ENCODE measurements around the gene CBL.
A peak's percentile ranks its signal among the peaks of the same experiment; 100 is the strongest.

CBL gene

GRCh38 chr11:119337581-119338317, 131.6 kb downstream of the CBL start:
- H3K36me3 ChIP-seq (ENCODE audit: insufficient read depth, low read length) = no peaks in the 10 kb centered on the region
- peak overlapping the region; percentile 65 for H3K9ac ChIP-seq (ENCODE audit: low read depth, low read length)
- H3K9me3 ChIP-seq (ENCODE audit: control insufficient read depth, insufficient read depth, low read length) = no peaks in the 10 kb centered on the region
- H3K4me1 ChIP-seq (ENCODE audit: insufficient read depth, low read length) = peaks cover 22% of the 10 kb centered on the region

GRCh38 chr11:119338318-119338890, 132.3 kb downstream of the CBL start:
- Histone ChIP-seq H3K4me1 (ENCODE audit: insufficient read depth, low read length) (peaks cover 22% of the 10 kb centered on the region; the same call in 1 of the 2 replicates), H3K9me3 (ENCODE audit: control insufficient read depth, insufficient read depth, low read length) (no peaks in the 10 kb centered on the region), H3K36me3 (ENCODE audit: insufficient read depth, low read length) (no peaks in the 10 kb centered on the region), H3K9ac (ENCODE audit: low read depth, low read length) (peak overlapping the region; percentile 65; the same call in 1 of the 2 replicates)

GRCh38 chr11:119338965-119339588, 132.9 kb downstream of the CBL start:
- Histone ChIP-seq H3K9ac (ENCODE audit: low read depth, low read length) (peak overlapping the region; percentile 65), H3K4me1 (ENCODE audit: insufficient read depth, low read length) (peaks cover 22% of the 10 kb centered on the region; the same call in 1 of the 2 replicates), H3K36me3 (ENCODE audit: insufficient read depth, low read length) (no peaks in the 10 kb centered on the region), H3K9me3 (ENCODE audit: control insufficient read depth, insufficient read depth, low read length) (no peaks in the 10 kb centered on the region)

- H3K36me3 ChIP-seq (ENCODE audit: insufficient read depth, low read length) = no peaks in the 10 kb centered on the region
- H3K9me3 ChIP-seq (ENCODE audit: control insufficient read depth, insufficient read depth, low read length) = no peaks in the 10 kb centered on the region
- peaks cover 22% of the 10 kb centered on the region; the same call in 1 of the 2 replicates for H3K4me1 ChIP-seq (ENCODE audit: insufficient read depth, low read length)
- peak overlapping the region; percentile 65 for H3K9ac ChIP-seq (ENCODE audit: low read depth, low read length)
Observed at GRCh38 chr11:119339589-119340334, 133.6 kb downstream of the CBL start.

GRCh38 chr11:119340335-119341221, 134.4 kb downstream of the CBL start, which contains the start of gene C1QTNF5:
TSS of gene C1QTNF5 (minus strand) at chr11:119340883. CDS start at chr11:119340397, 486 bp downstream.
- no peaks in the 10 kb centered on the region for H3K36me3 ChIP-seq (ENCODE audit: insufficient read depth, low read length)
- H3K9ac ChIP-seq (ENCODE audit: low read depth, low read length) = peak within 1 kb of the TSS; percentile 65
- H3K4me1 ChIP-seq (ENCODE audit: insufficient read depth, low read length) = peaks cover 19% of the 10 kb centered on the region; the same call in 1 of the 2 replicates
- no peaks in the 10 kb centered on the region for H3K9me3 ChIP-seq (ENCODE audit: control insufficient read depth, insufficient read depth, low read length)

- H3K9ac ChIP-seq (ENCODE audit: low read depth, low read length) = peak overlapping the region; percentile 65; the same call in 1 of the 2 replicates
- H3K36me3 ChIP-seq (ENCODE audit: insufficient read depth, low read length) = no peaks in the 10 kb centered on the region
- H3K4me1 ChIP-seq (ENCODE audit: insufficient read depth, low read length) = peaks cover 19% of the 10 kb centered on the region; the same call in 1 of the 2 replicates
- H3K9me3 ChIP-seq (ENCODE audit: control insufficient read depth, insufficient read depth, low read length) = no peaks in the 10 kb centered on the region
Observed at GRCh38 chr11:119341222-119342022, 135.3 kb downstream of the CBL start.

GRCh38 chr11:119342023-119342300, 135.8 kb downstream of the CBL start:
- Histone ChIP-seq H3K9ac (ENCODE audit: low read depth, low read length) (no peak overlapping the region), H3K36me3 (ENCODE audit: insufficient read depth, low read length) (no peaks in the 10 kb centered on the region), H3K4me1 (ENCODE audit: insufficient read depth, low read length) (peaks cover 18% of the 10 kb centered on the region; the same call in 1 of the 2 replicates), H3K9me3 (ENCODE audit: control insufficient read depth, insufficient read depth, low read length) (no peaks in the 10 kb centered on the region)

- no peaks in the 10 kb centered on the region for H3K9me3 ChIP-seq (ENCODE audit: control insufficient read depth, insufficient read depth, low read length)
- H3K4me1 ChIP-seq (ENCODE audit: insufficient read depth, low read length) = peaks cover 13% of the 10 kb centered on the region; the same call in 1 of the 2 replicates
- H3K36me3 ChIP-seq (ENCODE audit: insufficient read depth, low read length) = no peaks in the 10 kb centered on the region
- no peak overlapping the region for H3K9ac ChIP-seq (ENCODE audit: low read depth, low read length)
Observed at GRCh38 chr11:119342362-119343130, 136.4 kb downstream of the CBL start.

GRCh38 chr11:119343726-119344125, 137.6 kb downstream of the CBL start:
- Histone ChIP-seq H3K9me3 (ENCODE audit: control insufficient read depth, insufficient read depth, low read length) (no peaks in the 10 kb centered on the region), H3K9ac (ENCODE audit: low read depth, low read length) (no peak overlapping the region), H3K36me3 (ENCODE audit: insufficient read depth, low read length) (no peaks in the 10 kb centered on the region), H3K4me1 (ENCODE audit: insufficient read depth, low read length) (peaks cover 10% of the 10 kb centered on the region; the same call in 1 of the 2 replicates)

- Histone ChIP-seq H3K9me3 (ENCODE audit: control insufficient read depth, insufficient read depth, low read length) (no peaks in the 10 kb centered on the region), H3K4me1 (ENCODE audit: insufficient read depth, low read length) (peaks cover 10% of the 10 kb centered on the region; the same call in 1 of the 2 replicates), H3K36me3 (ENCODE audit: insufficient read depth, low read length) (no peaks in the 10 kb centered on the region), H3K9ac (ENCODE audit: low read depth, low read length) (no peak overlapping the region)
Observed at GRCh38 chr11:119344291-119345010, 138.3 kb downstream of the CBL start.

GRCh38 chr11:119345685-119346084, 139.5 kb downstream of the CBL start:
- Histone ChIP-seq H3K36me3 (ENCODE audit: insufficient read depth, low read length) (no peaks in the 10 kb centered on the region), H3K9me3 (ENCODE audit: control insufficient read depth, insufficient read depth, low read length) (no peaks in the 10 kb centered on the region), H3K9ac (ENCODE audit: low read depth, low read length) (no peak overlapping the region), H3K4me1 (ENCODE audit: insufficient read depth, low read length) (peaks cover 10% of the 10 kb centered on the region; the same call in 1 of the 2 replicates)

GRCh38 chr11:119346605-119347004, 140.5 kb downstream of the CBL start, which contains the start of gene MFRP:
TSS of gene MFRP (minus strand) at chr11:119346705. CDS start at chr11:119346513, 192 bp downstream.
- no peaks in the 10 kb centered on the region for H3K36me3 ChIP-seq (ENCODE audit: insufficient read depth, low read length)
- H3K9me3 ChIP-seq (ENCODE audit: control insufficient read depth, insufficient read depth, low read length) = no peaks in the 10 kb centered on the region
- H3K9ac ChIP-seq (ENCODE audit: low read depth, low read length) = no peak within 1 kb of the TSS
- peaks cover 4% of the 10 kb centered on the region; the same call in 1 of the 2 replicates for H3K4me1 ChIP-seq (ENCODE audit: insufficient read depth, low read length)
